HG03469 (cell line): ENCODE results near the gene UBE2J1.
"Not testable (repeated sequence)": the region's sequence is repeated elsewhere in the genome, so short reads cannot be mapped to it uniquely, and the experiment has no call there.

Experiments used
- ATAC-seq: cut with Tn5 transposase; IDR thresholded peaks from one replicate; pipeline ENCODE4 v1.9.1; 2021; ENCODE audit warnings: mild to moderate bottlenecking, moderate library complexity, moderate number of reproducible peaks; ENCODE audit not compliant: unreplicated experiment

Gene UBE2J1

DNA sequence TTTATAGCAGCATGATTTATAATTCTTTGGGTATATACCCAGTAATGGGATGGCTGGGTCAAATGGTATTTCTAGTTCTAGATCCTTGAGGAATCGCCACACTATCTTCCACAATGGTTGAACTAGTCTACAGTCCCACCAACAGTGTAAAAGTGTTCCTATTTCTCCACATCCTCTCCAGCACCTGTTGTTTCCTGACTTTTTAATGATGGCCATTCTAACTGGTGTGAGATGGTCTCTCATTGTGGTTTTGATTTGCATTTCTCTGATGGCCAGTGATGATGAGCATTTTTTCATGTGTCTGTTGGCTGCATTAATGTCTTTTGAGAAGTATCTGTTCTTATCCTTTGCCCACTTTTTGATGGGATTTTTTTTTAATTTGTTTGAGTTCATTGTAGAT lies 57.4 kb downstream of the UBE2J1 start:
- ATAC-seq, result not testable (repeated sequence)

DNA sequence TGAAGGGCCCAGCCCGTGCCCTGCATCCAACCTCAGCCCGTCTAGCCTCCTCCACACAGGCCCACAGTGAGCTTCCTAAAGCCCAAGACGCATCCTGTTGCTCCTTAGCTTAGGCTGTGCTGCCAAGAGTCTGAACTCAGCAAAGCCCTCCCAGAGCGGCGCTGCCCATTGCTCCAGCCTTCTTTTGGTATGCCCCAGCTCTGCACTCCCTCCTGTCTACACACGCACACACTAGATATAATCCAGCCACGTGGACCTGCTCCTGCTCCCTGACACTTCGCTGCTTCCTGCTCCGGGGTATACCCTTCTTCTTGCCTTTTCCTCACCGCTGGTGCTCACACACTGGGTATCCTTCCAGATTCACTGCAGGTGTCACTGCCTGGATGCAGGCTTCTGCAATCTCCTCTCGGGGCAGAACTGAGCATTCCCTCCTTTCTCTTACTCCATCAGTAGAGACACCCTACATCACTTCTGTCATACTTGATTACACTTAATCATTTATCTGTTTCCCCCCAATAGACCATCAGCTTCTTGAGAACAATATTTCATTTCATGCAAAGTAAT lies 61.2 kb downstream of the UBE2J1 start:
- ATAC-seq, result no peak

DNA sequence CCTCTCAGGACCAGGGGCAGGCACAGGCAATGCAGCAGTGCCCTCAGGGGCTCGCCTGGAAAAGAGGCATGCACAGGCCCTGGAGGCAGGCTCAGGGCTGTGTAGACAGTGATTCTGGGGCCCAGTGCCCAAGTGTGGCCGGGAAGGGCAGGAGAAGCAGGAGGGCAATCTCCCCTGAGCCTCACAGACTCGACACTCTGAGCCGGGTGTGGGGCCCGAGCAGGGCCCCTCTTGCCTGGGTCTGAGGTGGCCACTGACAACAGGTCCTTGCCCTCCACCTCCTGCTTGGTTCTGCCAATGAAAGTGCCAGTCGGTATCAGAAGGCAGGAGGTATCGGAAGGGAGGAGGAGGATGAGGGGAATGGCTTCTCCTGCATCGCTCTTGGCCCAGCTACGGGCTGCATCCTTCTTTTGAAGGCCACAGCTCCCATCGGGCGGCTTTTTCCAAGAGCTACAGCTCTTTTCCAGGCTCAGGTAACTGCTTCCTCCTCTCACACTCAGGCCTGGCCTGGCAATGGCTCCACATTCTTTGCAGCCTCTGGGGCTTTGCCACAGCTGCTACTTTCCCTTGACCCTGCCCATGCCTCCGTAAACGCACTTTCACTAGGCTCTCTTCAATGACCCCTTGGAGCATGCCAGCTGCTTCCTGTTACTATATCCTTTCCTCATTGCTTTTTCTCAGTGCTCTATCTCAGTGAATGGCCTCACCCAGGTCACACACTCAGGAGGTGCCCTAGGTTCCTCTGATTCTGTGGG lies 61.9 kb downstream of the UBE2J1 start:
- no peak for ATAC-seq

DNA sequence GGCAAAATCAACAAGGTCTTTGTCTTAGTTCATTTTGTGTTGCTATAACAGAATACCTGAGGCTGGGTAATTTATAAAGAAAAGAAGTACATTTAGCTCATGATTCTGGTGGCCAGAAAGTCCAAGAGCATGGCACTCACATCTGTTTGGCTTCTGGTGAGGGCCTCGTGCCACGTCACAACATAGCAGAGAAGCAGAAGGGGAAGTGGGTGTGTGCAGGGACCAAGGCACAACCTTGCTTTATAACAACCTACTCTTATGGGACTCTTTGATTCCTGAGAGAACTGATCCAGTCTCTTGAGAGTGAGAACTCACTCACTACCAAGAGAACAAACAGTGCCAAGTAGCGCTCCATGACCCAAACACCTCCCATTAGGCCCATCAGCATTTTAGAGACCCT lies 62.8 kb downstream of the UBE2J1 start:
- ATAC-seq, result no peak

DNA sequence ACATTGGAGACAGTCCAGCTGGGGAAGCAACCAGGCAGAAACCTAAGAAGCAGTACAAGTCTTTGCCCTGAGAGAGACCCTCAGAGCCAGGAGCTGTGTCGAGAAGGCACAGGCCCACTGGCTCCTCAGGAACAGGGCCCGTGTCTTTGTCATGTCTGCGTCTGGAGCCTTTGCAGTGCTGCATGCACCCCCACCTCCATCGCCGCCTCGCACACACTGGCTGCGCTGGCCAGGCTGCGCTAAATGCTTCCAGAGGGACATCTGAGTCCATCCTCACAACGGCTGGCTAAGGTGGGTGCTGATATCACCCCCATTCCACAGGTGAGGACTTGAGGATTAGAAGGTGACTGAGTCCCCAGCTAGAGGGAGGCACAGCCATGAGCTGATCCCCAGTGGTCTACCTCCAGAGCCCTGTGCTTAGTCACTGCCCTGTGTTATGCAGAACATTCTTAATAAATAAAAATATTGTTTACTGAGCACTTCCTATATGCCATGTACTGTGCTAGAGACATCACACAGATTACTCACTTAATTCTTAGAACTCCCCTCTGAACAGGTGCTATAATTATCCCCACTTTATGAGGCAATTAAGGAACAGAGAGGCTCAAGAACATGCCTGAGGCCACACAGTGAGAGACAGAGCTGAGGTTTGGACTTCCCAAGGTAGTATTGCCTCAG lies 65.0 kb downstream of the UBE2J1 start:
- ATAC-seq, result no peak

DNA sequence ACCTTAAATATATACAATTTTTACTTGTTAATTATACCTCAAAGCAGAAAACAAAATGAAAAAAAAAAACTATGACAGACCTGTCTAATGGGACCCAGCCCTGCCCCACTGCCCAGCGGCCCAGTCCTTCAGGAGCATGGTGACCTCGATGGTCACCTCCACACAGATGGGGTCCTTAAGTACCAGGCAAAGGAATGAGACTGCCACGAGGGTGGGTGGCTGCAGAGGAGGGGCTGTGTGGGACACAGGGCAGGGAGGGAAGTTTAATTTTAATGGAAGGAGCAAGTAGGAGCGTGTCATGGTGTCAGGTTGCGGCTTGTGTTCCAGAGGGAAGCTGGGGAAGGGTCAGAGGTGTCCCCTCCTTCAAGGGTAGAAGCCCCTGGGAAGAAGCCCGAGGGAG lies 66.0 kb downstream of the UBE2J1 start:
- ATAC-seq, result no peak

DNA sequence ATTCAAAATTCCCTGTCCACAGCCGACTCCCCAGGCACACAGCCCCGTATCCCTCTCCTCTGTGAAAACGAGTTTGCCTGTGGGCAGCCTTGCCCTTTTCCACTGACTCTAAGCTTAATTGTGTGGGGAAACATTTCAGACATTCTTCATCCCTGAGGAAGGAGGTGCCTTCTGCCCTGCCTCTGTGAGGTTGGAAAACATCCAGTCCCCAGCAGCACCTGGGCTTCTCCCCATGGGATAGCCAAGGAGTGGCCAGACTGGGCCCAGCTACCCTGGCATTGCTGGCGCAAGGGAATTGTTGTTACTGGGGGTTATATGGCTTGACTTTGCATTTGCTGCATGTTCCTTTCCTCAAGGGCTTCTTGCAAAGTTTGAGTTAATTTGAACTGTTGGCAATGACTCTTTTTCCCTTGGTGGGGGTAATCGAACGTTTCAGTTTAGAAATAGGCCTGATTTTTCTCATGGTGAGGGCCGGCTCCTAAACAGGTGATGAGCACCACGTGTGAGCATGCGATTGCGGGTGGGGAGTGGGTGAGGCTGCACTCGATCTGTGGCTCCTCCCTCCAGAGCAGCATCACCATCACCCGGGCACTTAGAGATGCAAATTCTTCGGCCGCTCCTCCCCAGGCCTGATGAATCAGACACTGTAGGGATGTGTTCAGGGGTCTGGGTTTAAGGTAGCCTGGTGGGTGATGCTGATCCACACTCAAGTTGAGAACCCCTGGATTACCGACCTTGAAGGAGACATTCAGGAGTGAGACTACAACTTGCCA lies 67.4 kb downstream of the UBE2J1 start:
- no peak for ATAC-seq

DNA sequence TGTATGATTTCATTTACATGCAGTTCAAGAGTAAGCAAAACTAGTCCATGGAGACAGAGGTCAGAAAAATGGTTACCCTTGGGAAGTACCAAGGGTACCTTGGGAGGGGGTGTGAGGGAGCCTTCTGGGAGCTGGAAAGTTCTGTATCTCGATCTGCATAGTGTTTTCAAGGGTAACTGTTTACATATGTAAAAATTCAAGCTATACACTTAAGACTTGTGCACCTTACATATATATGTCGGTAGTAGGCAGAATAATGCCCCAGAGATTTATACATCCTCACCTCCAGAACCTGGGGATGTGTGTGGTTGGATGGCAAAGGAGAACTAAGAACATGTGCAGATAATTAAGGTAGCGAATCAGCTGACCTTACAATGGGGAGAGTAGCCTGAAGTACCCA lies 68.4 kb downstream of the UBE2J1 start:
- ATAC-seq, result no peak

DNA sequence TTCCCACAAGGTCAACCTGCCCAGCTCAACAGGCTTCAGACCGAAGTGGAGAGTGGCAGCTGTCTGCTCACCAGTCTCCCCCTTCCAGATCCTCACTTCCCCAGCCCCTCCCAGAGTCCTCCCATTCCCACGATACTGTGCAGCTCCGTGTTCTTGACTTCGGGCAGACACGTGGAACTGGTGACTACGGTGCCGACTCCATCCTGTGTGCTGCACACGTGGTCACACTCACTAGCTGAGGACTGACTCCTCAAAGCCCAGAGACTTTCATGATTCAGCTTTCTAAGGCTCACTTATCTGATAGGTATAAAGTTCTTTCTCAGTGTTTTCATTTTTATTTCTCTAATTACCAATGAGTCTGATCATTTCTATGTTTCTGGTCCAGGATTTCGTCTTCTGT lies 69.8 kb downstream of the UBE2J1 start:
- ATAC-seq, result no peak

DNA sequence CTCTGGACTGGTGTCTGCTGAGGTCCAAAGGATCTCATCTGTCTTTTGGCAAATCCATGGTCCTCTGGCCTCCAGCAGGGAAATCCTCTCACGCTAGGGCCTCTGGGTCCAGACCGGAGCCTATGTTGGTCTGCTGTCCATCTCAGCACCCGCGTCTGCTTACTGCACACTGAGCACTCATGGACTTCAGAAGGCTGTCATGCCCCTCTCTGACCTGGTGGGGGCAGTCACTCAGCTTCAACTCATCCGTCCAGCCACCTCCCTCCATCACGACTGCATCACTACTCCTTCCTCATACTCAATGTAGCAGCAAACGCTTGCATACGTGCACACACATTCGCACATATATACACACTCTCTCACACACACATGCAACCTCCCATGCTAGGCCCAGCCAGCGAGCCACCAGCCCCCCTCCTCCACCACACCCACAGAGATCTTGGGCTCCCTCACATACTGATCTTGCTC lies 70.7 kb downstream of the UBE2J1 start:
- peak; percentile 96 for ATAC-seq

DNA sequence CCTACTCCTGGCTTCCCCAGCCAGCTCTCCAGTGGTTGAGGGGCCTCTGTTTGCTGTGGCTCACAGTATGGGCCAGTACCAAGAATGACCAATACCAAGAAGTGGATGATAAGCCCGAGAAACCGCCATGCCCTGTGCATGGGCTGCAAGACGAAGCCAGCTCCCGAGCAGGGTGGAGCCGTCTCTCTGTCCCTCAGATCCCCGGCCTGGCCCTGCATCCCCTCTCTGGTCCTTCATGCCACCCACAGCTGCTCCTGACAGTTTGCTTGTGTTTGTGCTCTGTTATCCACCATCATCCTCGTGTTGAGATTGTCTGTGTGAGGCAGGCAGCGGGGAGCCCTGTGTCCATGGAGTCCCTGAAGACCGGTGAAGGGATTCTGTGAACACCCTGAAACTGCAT lies 73.6 kb downstream of the UBE2J1 start:
- no peak for ATAC-seq
